Measurements from ENCODE around the gene CASP12.

CASP12 gene

DNA sequence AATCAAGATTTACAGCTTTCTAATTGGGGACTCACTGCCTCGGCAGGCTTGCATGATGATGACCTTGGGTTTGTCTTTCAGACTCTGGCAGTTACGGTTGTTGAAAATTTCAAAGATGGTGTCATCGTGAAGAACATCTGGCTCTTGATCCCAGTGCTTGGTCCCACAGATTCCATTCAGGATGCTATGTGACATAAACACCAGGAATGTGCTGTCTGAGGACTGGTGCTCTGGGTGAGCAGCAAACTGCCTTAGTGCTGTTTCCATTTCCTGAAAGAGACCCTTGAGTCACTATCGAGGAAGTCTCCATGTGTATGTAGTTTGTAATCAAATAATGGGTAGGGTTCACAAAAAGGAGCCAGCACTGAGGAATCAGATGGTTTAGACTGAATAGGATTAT is 7.1 kb downstream of the CASP12 start:
- DNase-seq (ENCODE audit: low spot score): no peak

- no peak for DNase-seq (ENCODE audit: low spot score)
Observed at GRCh38 chr11:104883342-104883741, 14.9 kb downstream of the CASP12 start.

DNA sequence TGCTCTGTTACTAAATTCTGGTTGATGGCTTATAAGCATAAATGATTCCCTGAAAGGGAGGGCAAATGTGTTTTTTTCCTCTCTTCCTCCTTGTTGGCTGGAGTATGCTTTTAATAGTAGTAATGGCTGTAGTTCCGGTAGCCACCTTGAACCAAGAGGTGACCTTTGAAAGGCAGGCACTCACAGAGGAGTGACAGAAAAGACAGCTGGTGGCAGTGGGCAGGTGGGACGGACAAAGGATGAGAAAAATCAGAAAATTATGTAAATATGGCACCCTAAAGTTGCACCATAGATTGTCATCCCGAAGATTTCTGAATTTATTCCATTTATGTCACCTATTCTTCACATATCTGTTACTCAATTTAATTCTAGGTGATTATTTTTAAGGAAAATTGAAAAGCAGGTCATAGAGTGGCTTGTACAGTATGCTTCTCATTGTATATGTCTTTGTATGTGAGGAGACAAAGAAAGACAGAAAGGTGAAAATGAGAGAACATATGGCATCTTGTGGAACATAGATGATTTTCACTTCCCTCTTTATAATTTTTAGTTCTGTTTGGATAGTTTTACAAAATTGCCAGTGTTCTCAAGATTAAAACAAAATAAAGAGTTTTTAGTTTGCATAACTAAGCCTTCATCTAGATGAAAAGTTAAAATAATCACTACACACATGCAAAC is 17.0 kb downstream of the CASP12 start:
- no peak for DNase-seq (ENCODE audit: low spot score)

- no peak for DNase-seq (ENCODE audit: low spot score)
Observed at GRCh38 chr11:104879514-104880190, 18.6 kb downstream of the CASP12 start.

DNA sequence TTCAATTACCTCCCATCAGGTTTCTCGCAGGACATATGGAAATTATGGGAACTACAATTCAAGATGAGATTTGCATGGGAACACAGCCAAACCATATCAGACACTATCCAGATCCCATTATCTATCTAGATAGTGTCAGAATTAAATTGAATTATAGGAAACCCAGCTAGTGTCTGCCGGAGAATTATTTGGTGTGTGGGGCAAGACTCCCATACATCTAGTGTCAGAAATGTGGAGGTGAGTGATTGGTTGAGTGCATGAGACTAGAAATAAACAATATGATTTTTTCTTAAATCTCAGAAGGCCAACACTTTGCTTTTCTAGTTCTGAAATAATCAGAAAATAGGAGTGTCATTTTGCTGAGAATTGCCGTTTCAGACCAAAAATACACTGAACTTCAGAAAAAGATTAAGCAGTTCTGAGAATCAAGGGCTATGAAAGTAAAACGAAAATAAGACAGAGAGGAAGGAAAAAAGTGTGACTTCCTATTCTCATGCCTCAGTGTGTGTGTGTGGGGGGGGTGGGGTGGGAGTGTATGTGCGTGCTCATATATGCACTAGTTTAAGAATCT is 21.3 kb downstream of the CASP12 start:
- DNase-seq (ENCODE audit: low spot score): no peak

- no peak for DNase-seq (ENCODE audit: low spot score)
Observed at GRCh38 chr11:104876324-104876723, 21.9 kb downstream of the CASP12 start.

DNA sequence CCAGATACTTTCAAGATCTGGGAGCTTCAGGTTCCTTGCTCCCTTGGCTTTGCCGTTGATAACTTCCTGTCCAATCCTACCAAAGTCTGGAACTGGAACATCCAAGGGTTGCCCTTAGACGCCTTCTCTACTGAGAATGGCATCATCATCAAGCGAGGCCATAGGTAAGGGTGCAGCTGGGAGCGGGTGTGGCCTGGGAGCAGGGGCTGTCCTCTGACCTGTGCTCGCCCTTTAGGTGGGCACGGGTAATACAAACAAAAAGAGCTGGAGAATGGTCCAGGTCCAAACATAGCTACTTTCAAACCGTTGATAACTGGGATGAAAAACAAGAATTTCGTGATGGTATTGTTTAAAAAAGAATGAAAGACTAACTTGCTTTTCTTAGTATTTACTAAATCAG is 25.0 kb downstream of the CASP12 start:
- no peak for DNase-seq (ENCODE audit: low spot score)

GRCh38 chr11:104872393-104872792 is 25.9 kb downstream of the CASP12 start:
- DNase-seq (ENCODE audit: low spot score): no peak

GRCh38 chr11:104870910-104871309 is 27.4 kb downstream of the CASP12 start:
- no peak for DNase-seq (ENCODE audit: low spot score)

DNA sequence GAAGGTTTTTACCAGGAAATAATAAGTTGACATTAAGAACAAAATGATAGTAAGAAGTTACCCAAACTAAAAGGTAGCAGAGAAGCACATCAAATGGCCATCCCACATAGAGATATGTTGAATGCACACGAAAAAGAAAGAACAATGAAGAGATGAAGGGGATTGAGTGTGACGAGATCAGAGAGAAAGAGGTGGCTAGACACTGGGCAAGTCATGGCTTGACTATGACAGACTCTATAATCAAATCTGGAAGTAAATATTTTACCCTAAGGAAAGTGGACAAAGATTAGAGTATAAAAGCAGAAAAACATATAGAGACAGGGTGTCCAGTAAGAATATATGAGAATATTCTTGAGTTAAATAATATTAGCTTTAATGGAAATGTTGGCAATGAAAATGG is 31.4 kb downstream of the CASP12 start:
- no peak for DNase-seq (ENCODE audit: low spot score)

DNA sequence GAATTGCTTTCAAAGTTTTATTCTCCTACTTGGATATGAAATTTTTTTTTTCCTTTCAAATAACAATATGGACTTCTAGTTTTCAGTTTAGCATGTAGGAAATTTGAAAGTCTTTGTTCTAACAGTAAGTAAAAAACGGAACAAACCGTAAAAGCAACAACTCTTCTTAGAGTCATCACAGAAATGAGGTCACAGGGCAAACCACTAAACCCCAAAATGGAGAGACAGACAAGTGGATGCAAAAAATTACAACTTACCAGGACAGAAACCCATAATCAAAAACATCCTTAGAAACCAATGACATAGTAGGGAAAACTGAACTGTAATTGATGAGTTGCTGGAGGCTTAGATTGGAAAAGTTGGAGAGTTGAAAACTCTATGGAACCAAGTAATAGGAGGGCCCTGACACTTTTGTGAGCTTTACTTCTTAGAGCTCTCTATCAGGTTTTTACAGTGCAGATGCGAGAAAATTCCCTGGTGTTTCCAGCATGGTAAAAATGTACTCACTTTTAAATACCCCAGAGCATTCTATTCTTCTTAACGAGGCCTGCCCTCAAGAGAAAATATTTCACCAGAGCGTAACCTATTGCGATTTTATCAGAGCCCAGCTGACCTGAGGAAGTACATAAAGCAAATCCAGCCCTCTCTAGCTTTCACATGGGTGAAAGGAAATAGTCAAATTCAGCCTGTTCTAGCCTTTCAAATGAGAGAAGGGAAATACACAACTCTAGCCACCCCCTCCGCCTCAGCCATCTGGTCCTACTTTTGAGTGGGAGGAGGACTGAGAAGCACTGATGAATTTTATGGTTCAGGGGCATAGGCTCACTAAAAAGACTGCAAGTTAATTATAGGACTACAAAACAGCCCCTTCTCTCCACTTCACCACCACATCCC is 39.1 kb downstream of the CASP12 start:
- no peak for DNase-seq (ENCODE audit: low spot score)

- DNase-seq (ENCODE audit: low spot score): no peak
Observed at GRCh38 chr11:104856607-104857006, 41.7 kb downstream of the CASP12 start.

DNA sequence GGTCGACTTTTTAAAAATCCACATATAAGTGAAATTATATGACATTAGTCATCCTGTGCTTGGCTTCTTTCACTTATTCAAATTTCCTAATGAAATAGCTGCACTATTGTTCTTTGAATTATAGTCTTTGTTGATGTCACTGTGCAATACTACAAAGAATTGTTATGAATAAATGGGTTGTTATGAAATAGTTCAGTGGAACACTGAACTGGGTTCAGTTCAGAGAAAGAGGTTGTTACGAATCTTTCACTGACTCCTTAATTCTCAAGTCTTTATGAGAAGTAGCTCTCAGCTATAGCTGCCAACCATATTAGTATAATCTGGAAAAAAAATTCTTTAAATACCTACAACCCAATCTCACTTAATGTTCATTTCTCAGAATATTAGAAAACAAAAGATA is 42.3 kb downstream of the CASP12 start:
- DNase-seq (ENCODE audit: low spot score): no peak

DNA sequence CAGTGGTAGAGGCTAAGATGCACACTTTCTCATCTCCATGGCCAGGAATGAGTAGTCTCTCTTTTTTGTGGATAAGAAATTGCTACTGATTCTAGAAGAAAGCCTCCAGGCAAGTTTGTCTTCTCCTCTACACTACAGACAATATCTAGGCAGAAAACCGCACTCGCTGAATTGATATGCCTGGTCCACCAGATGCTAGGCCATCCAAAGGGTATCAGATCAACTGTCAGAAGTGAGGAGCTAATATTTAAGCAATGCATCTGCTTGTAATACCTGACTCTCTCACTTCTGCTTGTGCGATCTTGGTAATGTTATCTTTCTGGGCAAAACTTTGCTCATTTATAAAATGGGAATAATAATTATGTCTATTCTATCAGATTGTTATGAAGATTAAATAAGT is 45.0 kb downstream of the CASP12 start:
- no peak for DNase-seq (ENCODE audit: low spot score)

DNA sequence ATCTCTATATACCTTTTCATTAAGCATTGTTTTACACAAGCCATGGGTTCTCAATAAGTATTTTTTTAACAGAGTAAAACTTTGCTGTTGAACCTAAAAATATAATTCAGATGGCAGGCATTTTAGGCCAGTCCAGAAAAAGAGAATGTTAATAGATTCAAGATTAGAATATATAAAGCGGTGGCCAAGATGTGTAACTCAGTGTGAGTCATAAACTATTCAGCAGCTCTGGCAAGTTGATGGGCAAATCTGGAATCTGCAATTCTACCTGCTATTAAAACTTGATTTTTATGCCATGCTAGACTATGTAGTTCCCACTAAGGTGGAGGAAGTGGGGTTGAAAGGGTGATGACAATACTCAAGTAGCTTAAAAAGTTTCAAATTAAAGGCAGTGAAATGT is 45.4 kb downstream of the CASP12 start:
- no peak for DNase-seq (ENCODE audit: low spot score)

GRCh38 chr11:104846216-104846615 is 52.0 kb downstream of the CASP12 start:
- DNase-seq (ENCODE audit: low spot score): no peak

GRCh38 chr11:104844451-104844850 is 53.8 kb downstream of the CASP12 start:
- DNase-seq (ENCODE audit: low spot score): no peak

DNA sequence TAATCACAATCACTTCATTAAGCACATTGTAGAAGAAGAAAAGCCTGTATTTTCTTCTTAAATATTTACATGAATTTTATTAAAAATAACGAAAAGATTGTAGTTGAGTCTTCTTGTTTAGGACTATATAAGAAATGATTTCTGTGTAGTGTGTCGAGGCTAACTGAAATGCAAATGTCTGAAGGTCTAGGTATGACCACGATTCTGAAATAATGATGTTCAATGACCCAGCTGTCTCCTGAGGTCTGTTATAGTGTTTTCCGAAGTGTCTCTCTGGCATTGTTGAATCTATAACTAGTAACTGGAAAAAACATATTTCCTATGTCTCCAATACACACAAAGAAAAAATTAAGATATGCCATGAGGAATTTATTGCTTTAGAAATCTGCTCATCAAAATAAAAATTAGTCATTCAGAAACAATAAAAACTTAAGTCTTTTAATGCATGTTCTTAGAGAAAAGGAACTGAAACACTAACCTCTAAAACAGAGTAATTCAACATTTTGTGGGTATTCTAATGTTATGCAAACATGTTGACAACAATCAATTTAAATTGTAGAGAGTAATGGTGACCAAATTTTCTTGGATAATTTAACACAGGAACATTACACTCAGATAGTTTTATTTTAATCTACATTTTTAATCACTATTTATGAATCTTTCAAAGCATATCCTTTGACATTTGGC is 55.0 kb downstream of the CASP12 start:
- no peak for DNase-seq (ENCODE audit: low spot score)

GRCh38 chr11:104841973-104842525 is 56.2 kb downstream of the CASP12 start:
- DNase-seq (ENCODE audit: low spot score): no peak

DNA sequence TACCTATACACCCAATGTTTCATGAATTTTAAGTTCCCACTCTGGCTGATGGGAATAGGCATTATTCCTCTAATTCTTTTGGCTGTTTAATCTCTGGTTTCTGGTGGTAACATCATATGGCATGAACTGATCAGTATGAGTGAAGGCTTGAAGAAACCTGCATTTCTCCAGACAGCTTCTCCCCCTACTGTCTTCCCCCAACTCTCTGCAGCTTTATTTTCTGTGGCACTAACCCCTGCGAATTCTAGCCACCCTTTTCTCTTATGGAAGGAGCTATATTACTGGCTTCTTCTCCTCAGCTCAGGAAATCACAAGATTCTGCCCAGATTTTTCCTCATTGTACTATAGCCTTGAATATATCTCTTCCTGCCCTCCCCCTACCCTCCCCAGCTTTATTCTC is 57.1 kb downstream of the CASP12 start:
- DNase-seq (ENCODE audit: low spot score): no peak

- DNase-seq (ENCODE audit: low spot score): no peak
Observed at GRCh38 chr11:104837969-104838639, 60.2 kb downstream of the CASP12 start.
